RCC 7860 (cell line): ENCODE results near the gene KCNG2.

Experiments used
- DNase-seq: peaks from one replicate; pipeline ENCODE4 v3.0.0-alpha.2; 2015; ENCODE audit warnings: low spot score
- FAIRE-seq: peaks from 2 replicates; lab custom pipeline; 2012; peaks lifted over from hg19 to GRCh38; lab: Jason Lieb, UNC

Gene KCNG2

DNA sequence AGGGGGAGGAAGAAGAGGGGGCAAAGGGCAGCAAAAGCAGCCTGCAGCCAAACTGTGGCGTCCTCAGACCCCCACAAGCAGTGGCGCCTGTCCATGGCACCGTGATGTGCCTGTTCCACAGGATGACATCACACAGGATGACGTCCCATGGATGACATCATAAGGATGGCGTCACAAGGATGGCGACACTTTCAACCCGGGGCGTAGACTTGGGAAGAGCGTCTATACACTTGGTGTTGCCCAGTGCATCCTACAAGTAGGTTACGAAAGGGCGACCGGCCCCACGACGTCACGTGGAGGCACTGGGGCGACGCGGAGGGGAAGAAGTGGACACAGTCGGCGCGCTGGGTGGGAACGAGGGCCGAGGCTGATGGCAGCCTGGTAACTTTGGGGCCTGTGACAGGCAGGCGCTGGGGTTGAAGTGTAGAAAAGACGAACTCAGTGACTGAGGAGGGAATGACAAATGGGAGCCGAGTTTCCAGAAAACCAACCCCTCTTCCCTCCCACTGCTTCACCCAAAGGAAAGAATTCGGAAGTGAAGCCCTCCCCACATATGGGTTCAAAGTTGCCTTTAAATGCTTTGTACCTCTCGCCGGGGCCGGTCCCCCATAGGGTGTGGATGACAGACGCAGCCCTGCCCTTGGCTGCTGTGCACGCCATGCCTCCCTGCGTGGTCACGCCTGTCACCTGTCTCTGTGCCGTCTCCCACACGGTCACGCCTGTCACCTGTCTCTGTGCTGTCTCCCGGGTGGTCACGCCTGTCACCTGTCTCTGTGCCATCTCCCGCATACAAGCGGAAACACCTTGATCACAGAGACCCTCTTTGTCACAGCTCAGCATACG is 13.4 kb upstream of the KCNG2 start:
- DNase-seq (no peak), FAIRE-seq (no peak)

- FAIRE-seq (peak; percentile 21), DNase-seq (peak; percentile 41)
Measured at GRCh38 chr18:79784965-79785770, 12.6 kb upstream of the KCNG2 start.

- DNase-seq (no peak), FAIRE-seq (no peak)
Measured at GRCh38 chr18:79785831-79786230, 11.9 kb upstream of the KCNG2 start.

DNA sequence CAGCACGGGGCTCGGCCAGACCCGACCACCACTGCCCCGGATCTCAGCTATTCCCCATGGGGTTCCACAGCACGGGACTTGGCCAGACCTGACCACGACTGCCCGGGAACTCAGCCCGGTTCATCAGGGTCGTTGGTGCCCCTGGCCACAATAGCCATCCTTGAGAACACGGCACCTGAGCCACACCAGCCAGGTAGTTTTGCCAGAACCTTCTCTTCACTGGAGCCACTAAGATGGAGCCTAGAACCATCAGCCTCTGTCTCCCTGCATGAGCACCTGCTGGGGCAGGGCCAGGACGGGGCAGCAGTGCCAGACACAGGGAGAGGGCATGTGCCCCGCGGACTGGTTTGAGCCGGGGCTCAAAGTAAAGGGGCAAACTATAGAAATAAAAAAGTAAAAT is 11.4 kb upstream of the KCNG2 start:
- FAIRE-seq (no peak), DNase-seq (no peak)

DNA sequence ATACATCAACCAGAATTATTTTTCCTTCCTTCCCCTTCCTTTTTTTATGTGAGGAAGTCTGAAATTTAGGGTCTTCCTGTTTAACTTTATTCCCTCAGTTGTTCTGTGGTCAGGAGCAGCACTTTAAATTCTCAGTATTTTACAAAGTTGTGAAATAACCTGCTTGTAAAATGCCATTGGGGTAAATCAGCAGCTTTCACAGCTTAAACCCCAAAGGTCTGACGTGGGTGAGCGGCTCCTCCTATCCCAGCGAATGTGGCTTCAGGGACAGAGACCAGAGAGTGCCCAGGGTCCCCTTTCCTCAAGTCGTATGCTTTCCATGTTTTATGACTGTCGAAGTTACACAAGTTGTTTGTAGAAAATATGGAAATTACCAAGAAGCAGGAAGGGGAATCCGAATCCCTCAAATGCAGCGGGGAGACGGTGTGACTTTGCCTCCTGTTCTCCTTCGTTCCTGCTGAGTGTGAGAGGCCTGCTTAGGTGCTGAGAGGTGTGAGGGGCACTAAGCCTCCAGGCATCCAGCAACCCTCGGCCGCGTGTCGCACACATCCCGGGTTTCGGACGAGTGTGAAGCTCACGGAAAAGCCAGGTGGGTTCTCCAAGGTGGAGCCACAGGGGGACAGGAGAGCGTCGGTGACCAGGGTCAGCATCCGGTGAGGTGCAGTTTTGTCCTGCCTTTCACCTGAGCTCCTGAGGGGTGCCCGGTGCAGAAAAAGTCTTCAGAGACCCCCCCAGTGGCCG is 10.8 kb upstream of the KCNG2 start:
- FAIRE-seq = no peak
- no peak for DNase-seq

DNA sequence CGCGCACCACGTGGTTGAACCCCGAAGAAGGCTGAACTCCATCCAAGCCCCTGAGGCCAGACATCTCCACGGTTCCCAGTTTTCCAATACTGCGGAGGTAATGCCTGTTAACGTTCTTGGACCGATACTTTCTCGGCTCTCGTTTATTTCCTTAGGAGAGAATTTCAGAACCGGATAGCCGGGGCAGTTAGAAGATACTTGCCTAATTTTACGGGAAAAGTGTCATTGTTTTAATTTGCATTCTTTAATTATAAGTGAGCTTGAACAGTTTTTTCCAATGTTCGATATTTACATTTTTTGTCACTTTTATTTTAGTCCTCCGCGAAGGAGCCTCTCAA is 10.2 kb upstream of the KCNG2 start:
- FAIRE-seq = no peak
- no peak for DNase-seq

DNA sequence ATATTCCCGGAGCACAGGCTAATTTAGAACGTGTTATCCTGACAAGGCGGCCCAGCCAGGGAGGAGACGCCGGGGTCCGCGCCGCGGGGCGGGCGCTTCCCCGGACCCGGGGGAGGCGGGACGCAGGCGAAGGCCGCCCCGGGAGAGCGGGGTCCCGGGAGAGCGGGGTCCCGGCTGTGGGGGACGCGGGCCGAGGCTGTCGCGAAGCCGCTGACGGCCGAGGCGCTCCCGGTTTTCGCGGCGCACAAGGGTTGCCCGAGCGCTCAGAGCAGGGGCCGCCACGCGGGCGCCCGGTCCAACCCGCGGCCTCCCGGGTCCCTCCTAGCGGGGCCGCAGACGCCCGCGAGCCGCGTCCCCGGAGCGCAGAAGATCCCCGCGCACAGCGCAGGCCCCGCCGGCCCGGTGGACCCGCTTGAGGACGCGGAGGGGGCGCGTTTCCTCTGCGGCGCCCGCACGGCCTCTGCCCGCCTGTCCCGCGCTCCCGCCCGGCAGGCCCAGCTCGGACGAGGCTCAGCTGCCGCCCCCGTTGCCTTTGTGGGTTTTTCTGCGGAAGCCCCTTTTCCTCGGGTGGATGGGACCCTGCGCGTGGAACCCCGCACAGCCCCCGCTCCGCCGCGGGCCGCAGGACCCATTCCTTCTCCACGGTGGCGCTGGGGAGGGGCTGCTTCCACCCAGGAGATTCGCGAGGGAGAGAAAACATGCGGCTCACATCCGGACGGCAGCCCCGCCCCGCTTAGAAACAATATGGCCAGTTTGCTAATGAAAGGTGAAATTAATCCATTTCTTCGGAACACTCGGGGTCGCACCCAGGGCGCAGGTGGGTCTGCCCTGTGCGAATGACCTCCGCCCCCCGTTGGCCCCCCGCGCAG is 9.6 kb upstream of the KCNG2 start:
- FAIRE-seq = no peak
- no peak for DNase-seq

- no peak for DNase-seq
- FAIRE-seq = no peak
Measured at GRCh38 chr18:79788734-79789085, 9.0 kb upstream of the KCNG2 start.

DNA sequence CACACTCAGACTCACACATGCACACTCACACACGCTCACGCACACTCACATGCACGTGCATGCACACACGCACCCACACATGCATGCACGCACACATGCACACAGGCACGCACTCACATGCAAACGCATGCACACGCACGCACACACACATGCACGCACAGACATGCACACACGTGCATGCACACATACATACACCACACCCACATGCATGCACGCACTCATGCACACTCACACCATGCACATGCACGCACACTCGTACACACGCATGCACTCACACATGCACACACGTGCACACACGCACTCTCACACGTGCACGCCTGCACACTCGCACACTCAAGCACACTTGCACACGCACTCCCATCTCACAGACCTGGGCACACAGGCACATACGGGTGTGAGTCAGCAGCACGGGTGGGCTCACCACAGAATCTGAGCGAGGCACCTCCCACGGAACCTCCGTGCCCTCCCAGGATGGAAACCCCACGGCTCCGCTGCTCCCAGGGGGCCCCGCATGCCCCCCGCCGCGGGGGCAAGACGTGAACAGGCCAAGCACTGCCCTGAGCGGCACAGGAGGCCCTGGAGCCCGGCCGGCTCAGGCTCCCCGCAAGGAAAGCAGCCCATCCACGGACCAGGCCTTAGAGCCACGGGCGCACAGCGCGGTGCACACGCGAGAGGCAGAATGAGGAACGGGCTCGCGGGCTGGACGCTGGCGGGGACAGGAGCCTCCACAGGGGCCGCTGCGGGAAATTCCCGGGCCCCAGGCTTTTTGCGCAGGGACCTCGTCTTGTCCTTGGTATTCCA is 8.4 kb upstream of the KCNG2 start:
- FAIRE-seq = no peak
- DNase-seq = no peak

- DNase-seq (no peak), FAIRE-seq (no peak)
Measured at GRCh38 chr18:79789901-79790890, 7.5 kb upstream of the KCNG2 start.

DNA sequence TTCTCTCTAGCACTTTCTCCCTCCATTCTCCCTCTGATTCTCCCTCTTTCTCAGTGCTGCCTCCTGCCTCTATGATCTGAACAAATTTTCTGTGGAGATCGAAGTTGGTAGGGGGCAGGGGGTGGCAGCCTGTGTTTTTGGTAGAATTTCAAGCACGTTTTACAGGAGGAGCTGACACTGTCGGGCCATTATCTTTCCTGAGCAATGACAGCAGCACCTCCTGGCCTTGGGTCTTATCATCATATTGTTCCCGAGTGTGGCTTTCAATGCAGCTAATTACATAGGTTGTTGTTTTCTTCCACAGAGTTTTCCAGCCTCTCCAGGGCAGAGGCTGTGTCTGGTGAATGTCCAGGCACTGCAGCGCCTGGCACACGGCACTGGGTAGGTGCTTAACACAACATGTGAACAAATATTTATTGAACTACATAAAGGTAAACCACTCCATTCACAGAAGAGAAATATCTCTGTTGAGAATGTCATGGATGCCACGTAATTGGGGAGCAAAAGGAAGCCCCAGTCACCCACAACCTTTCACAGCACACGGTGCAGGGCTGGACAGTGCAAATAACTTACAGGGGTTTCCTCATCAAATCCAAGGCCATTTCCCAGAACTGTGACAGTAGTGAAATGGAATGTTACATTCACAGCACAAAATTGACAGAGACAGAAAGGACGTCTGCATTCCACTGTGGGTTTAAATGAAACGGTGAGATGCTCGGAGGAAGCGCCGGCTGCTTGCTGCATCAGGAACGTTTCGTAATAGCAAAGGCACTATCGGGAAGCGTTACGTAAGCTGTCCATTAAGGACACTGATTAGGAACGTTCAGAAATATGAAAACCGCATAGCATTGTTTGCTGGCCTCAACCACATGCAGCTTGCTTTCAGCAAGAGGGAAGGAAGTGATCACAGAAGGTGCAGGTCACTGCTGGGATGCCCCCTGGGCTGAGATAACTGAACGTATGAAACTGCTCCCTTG is 6.5 kb upstream of the KCNG2 start:
- FAIRE-seq (peak; percentile 63), DNase-seq (peak; percentile 86)

DNA sequence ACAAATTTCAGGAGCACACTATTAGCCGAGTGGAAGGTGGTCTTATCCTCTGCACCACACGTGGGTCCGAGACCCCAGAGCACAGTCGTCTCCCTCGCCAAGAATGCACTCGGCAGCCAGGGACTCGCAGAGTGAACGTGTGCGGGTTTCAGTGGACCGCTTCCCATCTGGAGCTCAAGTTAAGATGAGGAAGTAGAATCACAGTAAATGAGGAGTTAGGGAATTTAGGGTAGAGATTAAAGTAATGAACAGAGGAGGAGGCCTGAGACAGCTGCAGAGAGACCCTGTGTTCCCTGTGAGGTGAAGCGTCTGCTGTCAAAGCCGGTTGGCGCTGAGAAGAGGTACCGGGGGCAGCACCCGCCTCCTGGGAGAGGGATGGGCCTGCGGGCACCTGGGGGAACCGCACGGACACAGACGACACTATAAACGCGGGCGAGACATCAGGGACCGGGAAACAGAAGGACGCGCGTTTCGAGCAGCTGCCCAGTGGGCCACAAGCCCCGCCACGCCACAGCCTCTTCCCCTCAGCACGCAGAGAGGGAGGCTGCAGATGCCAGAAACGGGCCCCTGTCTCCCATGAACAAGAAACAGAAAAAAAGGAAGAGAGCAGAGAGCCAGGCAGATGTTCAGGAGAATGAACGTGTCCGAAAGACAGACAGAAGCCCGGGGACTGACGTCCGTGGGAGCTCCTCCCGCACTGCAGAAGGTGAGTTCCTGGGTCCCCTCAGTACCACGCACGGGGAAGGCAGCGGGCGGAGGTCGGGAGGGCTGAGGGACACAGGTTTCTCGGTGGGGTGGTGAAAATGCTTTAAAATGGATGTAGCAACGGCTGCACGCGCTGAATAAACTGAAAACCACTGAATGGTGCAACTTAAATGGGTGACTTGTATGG is 5.4 kb upstream of the KCNG2 start:
- no peak for FAIRE-seq
- no peak for DNase-seq

GRCh38 chr18:79792988-79793355 is 4.8 kb upstream of the KCNG2 start:
- no peak for DNase-seq
- no peak for FAIRE-seq

DNA sequence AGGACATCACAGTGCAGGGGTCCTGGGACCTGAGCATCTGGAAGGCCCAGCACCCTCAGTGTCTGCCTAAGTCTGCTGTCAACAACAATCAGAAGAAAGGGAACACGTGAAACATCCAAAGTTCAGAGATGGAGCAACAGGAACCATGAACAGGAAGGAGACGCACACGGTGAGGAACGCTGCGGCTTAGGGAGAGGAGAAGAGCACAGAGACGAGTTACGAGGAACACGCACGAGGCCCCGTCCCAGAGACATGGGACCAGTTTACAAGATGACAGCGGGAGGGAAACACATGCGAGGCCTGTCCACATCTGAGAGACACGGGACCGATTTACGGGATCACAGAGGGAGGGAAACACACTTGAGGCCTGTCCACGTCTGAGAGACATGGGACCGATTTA is 2.9 kb upstream of the KCNG2 start:
- FAIRE-seq (no peak), DNase-seq (no peak)

- DNase-seq (no peak), FAIRE-seq (no peak)
Measured at GRCh38 chr18:79795446-79795845, 2.3 kb upstream of the KCNG2 start.

GRCh38 chr18:79796016-79796415 is 1.7 kb upstream of the KCNG2 start:
- no peak for FAIRE-seq
- no peak for DNase-seq
